ENCODE measurements around the gene IQCH. TPM values are rescaled to one million over a fixed set of nuclear protein-coding genes. Genes with fewer than 3 reads are reported as not detected.

The IQCH gene
- total RNA-seq, 4 donors from 2014 or later: 9.6 to 13.7 (median 11.8) TPM

GRCh38 chr15:67290319-67290718 is 35.7 kb downstream of the IQCH start:
- H3K4me1 ChIP-seq: no peaks in the 10 kb centered on the region
- no peaks in the 10 kb centered on the region for H3K9me3 ChIP-seq
- H3K27ac ChIP-seq: no peak overlapping the region
- DNase-seq: no peak
- no peak overlapping the region for H3K4me3 ChIP-seq (replicated peaks in 1 of 3)
- intact Hi-C loops (cut with DNase I): no loop called here
- no peaks in the 10 kb centered on the region for H3K27me3 ChIP-seq
- TF ChIP-seq POLR2A (IDR thresholded peaks at IDR 0.05) (no peak), CTCF (IDR thresholded peaks at IDR 0.05) (no peak)
- 100% methylated on average over 1 of the region's 1 CpG for WGBS, 2 donors
- H3K36me3 ChIP-seq: no peaks in the 10 kb centered on the region

GRCh38 chr15:67296188-67296587 is 41.6 kb downstream of the IQCH start:
- Histone ChIP-seq H3K27me3 (no peaks in the 10 kb centered on the region), H3K9me3 (no peaks in the 10 kb centered on the region), H3K36me3 (no peaks in the 10 kb centered on the region), H3K4me3 (replicated peaks in 1 of 3) (no peak overlapping the region), H3K4me1 (peaks cover 0 to 6% of the 10 kb centered on the region in 2 donors), H3K27ac (no peak overlapping the region)
- no peak for DNase-seq
- intact Hi-C loops (cut with DNase I): no loop called here
- TF ChIP-seq CTCF (IDR thresholded peaks at IDR 0.05) (no peak), POLR2A (IDR thresholded peaks at IDR 0.05) (no peak)
- WGBS, 2 donors: 94 to 96% methylated on average over 5 of the region's 5 CpGs

- no peak for TF ChIP-seq CTCF (IDR thresholded peaks at IDR 0.05)
- TF ChIP-seq POLR2A (IDR thresholded peaks at IDR 0.05): no peak
- Histone ChIP-seq H3K36me3 (no peaks in the 10 kb centered on the region), H3K27ac (no peak overlapping the region), H3K4me1 (peaks cover 0 to 6% of the 10 kb centered on the region in 2 donors), H3K9me3 (no peaks in the 10 kb centered on the region), H3K27me3 (no peaks in the 10 kb centered on the region), H3K4me3 (replicated peaks in 1 of 3) (no peak overlapping the region)
- WGBS, 2 donors: 81 to 86% methylated on average over 1 of the region's 1 CpG
- no peak for DNase-seq
- intact Hi-C loops (cut with DNase I): no loop called here
Measured at GRCh38 chr15:67296684-67297083, 42.1 kb downstream of the IQCH start.

GRCh38 chr15:67300266-67301025 is 45.9 kb downstream of the IQCH start:
- no peaks in the 10 kb centered on the region for H3K36me3 ChIP-seq
- no peak overlapping the region for H3K4me3 ChIP-seq (replicated peaks in 1 of 3)
- intact Hi-C loops (cut with DNase I): no loop called here
- peaks cover 0 to 6% of the 10 kb centered on the region in 2 donors for H3K4me1 ChIP-seq
- WGBS, 2 donors: 78 to 84% methylated on average over 2 of the region's 2 CpGs
- TF ChIP-seq POLR2A (IDR thresholded peaks at IDR 0.05) (no peak), CTCF (IDR thresholded peaks at IDR 0.05) (no peak)
- H3K27me3 ChIP-seq: no peaks in the 10 kb centered on the region
- DNase-seq: no peak
- H3K27ac ChIP-seq: no peak overlapping the region
- H3K9me3 ChIP-seq: no peaks in the 10 kb centered on the region

- Histone ChIP-seq H3K27ac (no peak overlapping the region), H3K4me3 (replicated peaks in 1 of 3) (no peak overlapping the region), H3K27me3 (no peaks in the 10 kb centered on the region), H3K36me3 (no peaks in the 10 kb centered on the region), H3K9me3 (no peaks in the 10 kb centered on the region), H3K4me1 (peaks cover 0 to 6% of the 10 kb centered on the region in 2 donors)
- intact Hi-C loops (cut with DNase I): no loop called here
- TF ChIP-seq POLR2A (IDR thresholded peaks at IDR 0.05): no peak
- peak in 5 of 6 experiments; percentile 12 to 85 (median 55) for TF ChIP-seq CTCF (IDR thresholded peaks at IDR 0.05)
- DNase-seq: peak; percentile 17 to 25
- WGBS, 2 donors: 65 to 69% methylated on average over 4 of the region's 4 CpGs
Measured at GRCh38 chr15:67303490-67304363, 49.1 kb downstream of the IQCH start.

Measured in thyroid gland (tissue), 4 donors.